OCI-LY3 (cell line): ENCODE results near the gene CD151.
A peak's percentile ranks its signal among the peaks of the same experiment; 100 is the strongest.

ENCODE experiments used
- H2AFZ ChIP-seq: fragments of 200-600, 300-600 bp; shearing (Covaris generic); 2 replicates; pipeline ENCODE4 v1.6.0; 2014; ENCODE audit warnings: antibody characterized with exemption, low read depth, low read length
- H3K27ac ChIP-seq: fragments of 200-600, 300-600 bp; sonication (generic); 2 replicates; pipeline ENCODE4 v1.5.1; 2014; ENCODE audit warnings: mild to moderate bottlenecking, low read length, moderate library complexity, mixed read lengths
- H3K27me3 ChIP-seq: fragments of 200-600, 300-600 bp; sonication (generic); 2 replicates; pipeline ENCODE4 v1.6.1; 2014; ENCODE audit warnings: low read depth, low read length, mixed read lengths
- H3K36me3 ChIP-seq: fragments of 200-600, 300-600 bp; sonication (generic); replicated peaks from 2 replicates; pipeline ENCODE3; 2014; ENCODE audit warnings: low read depth, low read length, mixed read lengths
- H3K4me1 ChIP-seq: fragments of 300-600, 200-600 bp; sonication (generic); 2 replicates; pipeline ENCODE4 v1.6.1; 2014; ENCODE audit warnings: low read length, mixed read lengths
- H3K4me2 ChIP-seq: fragments of 200-600, 300-600 bp; sonication (generic); 2 replicates; pipeline ENCODE4 v1.6.1; 2014; ENCODE audit warnings: low read length, mixed read lengths
- H3K4me3 ChIP-seq: fragments of 300-600, 200-600 bp; sonication (generic); 2 replicates; pipeline ENCODE4 v1.5.1; 2014; ENCODE audit warnings: antibody characterized with exemption, mild to moderate bottlenecking, low read length, moderate library complexity
- H3K79me2 ChIP-seq: fragments of 300-600, 200-600 bp; shearing (Covaris generic); 2 replicates; pipeline ENCODE4 v1.6.1; 2014; ENCODE audit warnings: mild to moderate bottlenecking, low read length, mixed read lengths
- H3K9ac ChIP-seq: fragments of 300-600, 200-600 bp; shearing (Covaris generic); 2 replicates; pipeline ENCODE4 v1.6.0; 2014; ENCODE audit warnings: mild to moderate bottlenecking, low read length, moderate library complexity
- H3K9me3 ChIP-seq: fragments of 200-600, 300-600 bp; shearing (Covaris generic); 2 replicates; pipeline ENCODE4 v1.6.1; 2014; ENCODE audit warnings: low read length, mixed read lengths; ENCODE audit not compliant: insufficient read depth
- H4K20me1 ChIP-seq: fragments of 200-600, 300-600 bp; sonication (generic); 2 replicates; pipeline ENCODE4 v1.6.1; 2016; ENCODE audit warnings: low read length, mixed read lengths; ENCODE audit not compliant: insufficient read depth
- CTCF ChIP-seq: fragments of 200-600, 300-600 bp; sonication (generic); IDR thresholded peaks from 2 replicates; pipeline ENCODE4 v1.5.1; 2014; ENCODE audit warnings: antibody characterized with exemption, low read length, low read depth
- EZH2phosphoT487 ChIP-seq: fragments of 200-600 bp; shearing (Covaris generic); IDR thresholded peaks from 2 replicates; pipeline ENCODE4 v1.6.1; 2018; ENCODE audit warnings: antibody characterized with exemption, mixed run types, low read depth

The CD151 gene

GRCh38 chr11:827897-828192 is 4.9 kb upstream of the CD151 start, which contains the start of gene CRACR2B:
TSS of gene CRACR2B (plus strand) at chr11:827919. CDS start at chr11:828608, 689 bp downstream.
- Histone ChIP-seq H3K9ac (peak within 1 kb of the TSS; percentile 76), H2AFZ (no peak within 1 kb of the TSS), H3K27me3 (no peaks in the 10 kb centered on the region), H3K4me2 (peak within 1 kb of the TSS; percentile 92), H3K27ac (peak within 1 kb of the TSS; percentile 51), H3K36me3 (peaks cover 9% of the 10 kb centered on the region), H3K4me1 (peaks cover 42% of the 10 kb centered on the region), H3K9me3 (no peaks in the 10 kb centered on the region), H3K79me2 (no peaks in the 10 kb centered on the region), H3K4me3 (peak within 1 kb of the TSS; percentile 81), H4K20me1 (no peaks in the 10 kb centered on the region)
- TF ChIP-seq CTCF = no peak
- no peak for TF ChIP-seq EZH2phosphoT487

GRCh38 chr11:828506-829175 is 4.1 kb upstream of the CD151 start:
- Histone ChIP-seq H3K4me3 (peak overlapping the region; percentile 52; the same call in 1 of the 2 replicates), H3K4me1 (peaks cover 43% of the 10 kb centered on the region), H3K9ac (no peak overlapping the region; the same call in 1 of the 2 replicates), H4K20me1 (no peaks in the 10 kb centered on the region), H3K4me2 (peak overlapping the region; percentile 92), H3K27ac (no peak overlapping the region), H3K9me3 (no peaks in the 10 kb centered on the region), H3K79me2 (peaks cover 5% of the 10 kb centered on the region), H3K36me3 (peaks cover 9% of the 10 kb centered on the region), H3K27me3 (no peaks in the 10 kb centered on the region), H2AFZ (no peak overlapping the region)
- no peak for TF ChIP-seq EZH2phosphoT487
- TF ChIP-seq CTCF = no peak

- H4K20me1 ChIP-seq = peaks cover under 1% of the 10 kb centered on the region; the same call in 1 of the 2 replicates
Observed at GRCh38 chr11:829176-829846, 3.4 kb upstream of the CD151 start.

More at GRCh38 chr11:829176-829846, 3.4 kb upstream of the CD151 start:
- no peak overlapping the region; the same call in 1 of the 2 replicates for H3K9ac ChIP-seq
- peaks cover 46% of the 10 kb centered on the region for H3K4me1 ChIP-seq
- H3K4me2 ChIP-seq = peak overlapping the region; percentile 66
- peak overlapping the region; percentile 52 for H3K4me3 ChIP-seq
- TF ChIP-seq CTCF (no peak), EZH2phosphoT487 (no peak)
- H3K36me3 ChIP-seq = peaks cover 9% of the 10 kb centered on the region
- H3K27me3 ChIP-seq = no peaks in the 10 kb centered on the region
- no peak overlapping the region for H3K27ac ChIP-seq
- H2AFZ ChIP-seq = no peak overlapping the region
- no peaks in the 10 kb centered on the region for H3K9me3 ChIP-seq
- H3K79me2 ChIP-seq = peaks cover 9% of the 10 kb centered on the region
